ENCODE results near the gene MFSD6. TPM values are rescaled to one million over a fixed set of nuclear protein-coding genes. Genes with fewer than 3 reads are reported as not detected.

MFSD6 gene
- polyA plus RNA-seq, 3 donors, result 8.8 to 15.7 (median 12.9) TPM

- Histone ChIP-seq H3K4me1 (ENCODE audit: control insufficient read depth in 1 of 2, insufficient read depth in 2 of 2, low read length in 2 of 2) (no peaks in the 10 kb centered on the region), H3K4me2 (replicated peaks; ENCODE audit: extremely low read depth, low read length, poor library complexity, severe bottlenecking) (no peak overlapping the region), H3K36me3 (replicated peaks in 1 of 2; ENCODE audit: control insufficient read depth in 1 of 2, insufficient read depth in 2 of 2, low read length in 2 of 2) (no peaks in the 10 kb centered on the region), H3K9ac (ENCODE audit: insufficient read depth, low read length, poor library complexity, severe bottlenecking) (no peak overlapping the region), H3K27me3 (ENCODE audit: control insufficient read depth in 2 of 2, insufficient read depth in 2 of 2, low read length in 2 of 2) (no peaks in the 10 kb centered on the region), H2AFZ (ENCODE audit: insufficient read depth, low read depth, low read length, poor library complexity, severe bottlenecking) (no peak overlapping the region), H3K9me3 (replicated peaks in 1 of 2; ENCODE audit: control insufficient read depth in 1 of 2, insufficient read depth in 1 of 2, low read length in 2 of 2) (peaks cover 5 to 9% of the 10 kb centered on the region in 2 donors), H3K27ac (ENCODE audit: low read depth in 1 of 2, low read length in 2 of 2) (no peak overlapping the region), H3K79me2 (ENCODE audit: insufficient read depth, low read length) (no peaks in the 10 kb centered on the region), H3K4me3 (replicated peaks in 1 of 3; ENCODE audit: low read depth in 2 of 3, low read length in 3 of 3) (no peak overlapping the region), H4K20me1 (ENCODE audit: insufficient read depth, low read length) (no peaks in the 10 kb centered on the region)
- Mint-ChIP-seq H3K27me3 (ENCODE audit: low read depth in 3 of 3) (peaks cover 0 to 2% (median 0%) of the 10 kb centered on the region in 3 donors), H3K27ac (no peak overlapping the region), H3K4me3 (no peak overlapping the region), H3K9me3 (peaks cover 10 to 24% (median 17%) of the 10 kb centered on the region in 7 donors), H3K4me1 (no peaks in the 10 kb centered on the region), H3K36me3 (peaks cover 1 to 8% of the 10 kb centered on the region in 2 donors)
- no CpG with 5 or more reads among the region's 5 CpGs for WGBS (ENCODE audit: insufficient coverage)
- no peak for DNase-seq
- no peak for TF ChIP-seq CTCF (IDR thresholded peaks at IDR 0.05)
- intact Hi-C loops (cut with micrococcal nuclease), result no loop called here
Measured at GRCh38 chr2:190545555-190546385, 137.6 kb downstream of the MFSD6 start.

- peaks cover 5% of the 10 kb centered on the region in 2 donors for H3K9me3 ChIP-seq (replicated peaks in 1 of 2; ENCODE audit: control insufficient read depth in 1 of 2, insufficient read depth in 1 of 2, low read length in 2 of 2)
- Mint-ChIP-seq H3K36me3 (peaks cover 0 to 4% of the 10 kb centered on the region in 2 donors), H3K4me3 (no peak overlapping the region), H3K4me1 (peaks cover 1% of the 10 kb centered on the region), H3K27ac (no peak overlapping the region), H3K9me3 (peaks cover 7 to 18% (median 10%) of the 10 kb centered on the region in 7 donors), H3K27me3 (ENCODE audit: low read depth in 3 of 3) (peaks cover 0 to 2% (median 0%) of the 10 kb centered on the region in 3 donors)
- no peak overlapping the region for H3K4me2 ChIP-seq (replicated peaks; ENCODE audit: extremely low read depth, low read length, poor library complexity, severe bottlenecking)
- H4K20me1 ChIP-seq (ENCODE audit: insufficient read depth, low read length), result no peaks in the 10 kb centered on the region
- no peak overlapping the region for H2AFZ ChIP-seq (ENCODE audit: insufficient read depth, low read depth, low read length, poor library complexity, severe bottlenecking)
- no peak overlapping the region for H3K27ac ChIP-seq (ENCODE audit: low read depth in 1 of 2, low read length in 2 of 2)
- no peak overlapping the region for H3K9ac ChIP-seq (ENCODE audit: insufficient read depth, low read length, poor library complexity, severe bottlenecking)
- no peak overlapping the region for H3K4me3 ChIP-seq (replicated peaks in 1 of 3; ENCODE audit: low read depth in 2 of 3, low read length in 3 of 3)
- H3K27me3 ChIP-seq (ENCODE audit: control insufficient read depth in 2 of 2, insufficient read depth in 2 of 2, low read length in 2 of 2), result no peaks in the 10 kb centered on the region
- WGBS (ENCODE audit: insufficient coverage), result no CpG with 5 or more reads among the region's 3 CpGs
- no peaks in the 10 kb centered on the region for H3K79me2 ChIP-seq (ENCODE audit: insufficient read depth, low read length)
- H3K36me3 ChIP-seq (replicated peaks in 1 of 2; ENCODE audit: control insufficient read depth in 1 of 2, insufficient read depth in 2 of 2, low read length in 2 of 2), result no peaks in the 10 kb centered on the region
- no peak for DNase-seq
- TF ChIP-seq CTCF (IDR thresholded peaks at IDR 0.05), result no peak
- intact Hi-C loops (cut with micrococcal nuclease), result no loop called here
- H3K4me1 ChIP-seq (ENCODE audit: control insufficient read depth in 1 of 2, insufficient read depth in 2 of 2, low read length in 2 of 2), result peaks cover 0 to 2% of the 10 kb centered on the region in 2 donors
Measured at GRCh38 chr2:190546734-190547133, 138.6 kb downstream of the MFSD6 start.
